Urothelium cell line (cell line): ENCODE measurements around the gene FCN2.

Experiments used
- DNase-seq: peaks from one replicate; pipeline ENCODE4 v3.0.0; 2011; ENCODE audit warnings: low spot score, mixed read lengths
- FAIRE-seq: peaks from 2 replicates; lab custom pipeline; 2011; peaks lifted over from hg19 to GRCh38; lab: Jason Lieb, UNC

Gene FCN2

DNA sequence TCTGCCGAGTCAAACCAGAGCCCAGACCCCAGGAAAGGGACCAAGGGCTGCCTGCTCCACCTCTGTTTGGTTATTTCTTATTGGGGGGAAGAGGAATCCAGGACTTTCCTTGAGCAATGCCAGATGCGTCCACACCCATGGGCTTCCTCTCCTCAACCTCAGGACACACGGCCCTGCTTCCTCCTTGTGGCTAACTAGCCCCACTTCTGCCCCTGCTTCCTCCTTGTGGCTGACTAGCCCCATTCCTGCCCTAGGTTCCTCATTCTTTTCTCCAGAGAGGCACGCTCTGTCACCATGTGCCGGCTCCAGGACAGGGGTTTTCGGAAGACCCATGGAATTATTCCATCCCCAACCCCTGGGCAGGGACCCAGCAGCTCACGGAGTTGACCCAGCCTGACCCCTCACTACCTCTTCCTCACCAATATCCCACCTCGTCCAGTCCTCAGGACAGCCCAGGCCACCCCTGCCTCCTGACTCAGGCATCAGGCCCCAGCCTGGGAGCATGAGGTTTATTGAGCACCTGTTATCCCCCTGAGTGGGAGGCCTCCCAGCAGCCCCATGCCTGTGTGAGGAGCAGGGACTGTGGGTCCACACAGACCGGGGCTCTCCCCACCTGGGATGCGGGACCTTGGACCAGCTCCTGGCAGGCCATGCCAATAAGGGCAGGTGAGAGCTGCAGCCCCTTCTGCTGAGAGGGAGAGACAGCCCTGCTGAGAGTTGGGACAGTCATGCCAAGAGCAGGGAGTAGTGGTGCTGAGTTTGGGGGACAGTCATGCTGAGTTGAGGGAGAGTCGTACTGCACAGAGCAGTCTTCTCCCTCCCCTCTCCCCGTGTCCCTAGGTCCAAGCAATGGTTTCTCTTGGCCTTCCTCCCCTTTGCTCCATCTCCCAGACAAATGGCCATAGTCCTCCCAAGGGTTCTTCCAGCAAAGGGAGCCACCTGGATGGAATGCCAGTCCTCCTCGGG is 48.9 kb downstream of the FCN2 start:
- FAIRE-seq (no peak), DNase-seq (no peak)

DNA sequence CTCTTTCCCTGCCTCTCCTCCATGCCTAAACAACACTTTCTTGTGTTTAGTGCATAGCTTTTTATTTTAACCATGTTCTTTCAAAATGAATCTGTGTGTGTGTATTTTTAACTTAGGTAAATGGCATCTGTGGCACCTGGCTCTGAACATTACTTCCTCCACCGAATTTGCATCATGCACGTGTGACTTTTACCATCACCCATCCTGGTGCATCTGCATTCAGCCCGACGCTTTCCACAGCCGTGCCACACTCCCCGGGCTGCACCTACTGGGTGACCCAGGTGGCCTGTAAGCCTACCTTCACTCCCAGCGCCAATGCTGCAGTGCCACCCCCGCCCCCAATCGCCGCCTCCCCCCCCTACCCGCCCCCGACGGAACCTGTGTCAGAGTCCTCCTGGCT is 49.8 kb downstream of the FCN2 start:
- no peak for FAIRE-seq
- no peak for DNase-seq

DNA sequence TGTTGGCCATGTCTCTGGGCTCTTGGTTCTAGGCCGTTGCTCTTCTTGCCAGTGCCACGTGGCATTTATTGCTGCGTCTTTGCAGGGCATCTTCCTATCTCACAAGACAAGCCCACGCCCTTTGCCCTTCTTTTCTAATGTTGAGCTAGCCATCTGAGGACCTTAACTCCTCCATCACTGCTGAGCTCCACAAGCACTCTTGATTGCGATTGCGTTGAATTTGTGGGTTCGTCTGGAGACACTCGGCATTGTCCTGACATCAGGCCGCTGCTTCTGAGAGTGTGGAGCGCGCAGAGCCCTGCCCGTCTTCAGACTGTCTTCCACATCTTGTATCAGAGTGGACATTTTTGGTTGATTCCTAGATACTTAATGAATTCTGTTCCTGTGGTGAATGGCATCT is 51.6 kb downstream of the FCN2 start:
- FAIRE-seq (no peak), DNase-seq (no peak)

DNA sequence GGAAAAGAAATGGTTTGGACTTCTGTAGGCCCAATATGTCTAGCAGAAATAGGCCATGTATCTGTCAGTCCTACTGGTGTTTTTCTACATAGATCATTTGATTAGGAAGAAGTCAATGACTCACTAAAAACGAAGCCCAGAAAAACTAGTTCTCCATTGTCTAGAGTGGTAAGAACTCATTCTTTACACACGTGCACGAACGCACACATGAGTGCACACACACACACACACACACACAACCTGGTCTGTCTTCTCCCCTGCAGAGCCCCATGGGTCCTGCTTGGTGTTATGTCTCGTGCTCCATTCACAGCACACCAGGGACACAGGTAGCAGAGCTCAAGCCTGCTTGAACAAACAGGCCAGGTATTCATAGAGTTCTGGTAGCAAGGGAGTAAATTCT is 52.0 kb downstream of the FCN2 start:
- DNase-seq = no peak
- no peak for FAIRE-seq

DNA sequence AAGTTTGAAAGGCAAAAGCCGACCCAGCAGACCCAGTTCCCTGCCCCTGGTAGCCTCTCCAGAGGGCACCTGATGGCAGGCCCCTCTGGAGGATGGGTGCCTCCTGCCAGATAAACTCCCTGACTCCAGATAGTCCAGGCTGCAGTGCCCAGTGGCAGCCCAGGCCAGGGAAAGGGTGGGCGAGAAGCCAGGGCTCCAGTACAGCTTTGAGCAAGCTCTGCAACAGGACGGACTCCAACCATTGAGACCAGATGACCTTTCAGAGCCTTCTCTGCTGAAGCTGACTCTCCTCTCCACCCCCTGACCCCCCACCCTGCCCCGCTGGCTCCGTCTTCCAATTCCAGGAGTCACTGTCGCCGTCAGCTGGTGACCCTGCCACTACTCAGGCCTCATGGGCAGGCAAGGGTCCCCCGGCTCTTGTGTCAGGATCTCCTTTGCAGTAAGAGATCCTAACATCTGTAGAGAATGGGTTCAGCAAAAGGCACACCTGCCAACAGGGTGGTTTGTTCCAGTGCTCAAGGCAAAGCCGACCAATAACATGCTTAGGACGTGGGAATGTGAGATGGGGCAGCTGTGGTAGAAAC is 52.6 kb downstream of the FCN2 start:
- no peak for DNase-seq

GRCh38 chr9:134935056-134935640 is 54.5 kb downstream of the FCN2 start:
- no peak for DNase-seq
- no peak for FAIRE-seq

More for the DNA sequence above, 52.6 kb downstream of the FCN2 start:
- no peak for FAIRE-seq

GRCh38 chr9:134935701-134936345 is 55.2 kb downstream of the FCN2 start:
- DNase-seq (no peak), FAIRE-seq (no peak)

GRCh38 chr9:134936346-134937163 is 55.9 kb downstream of the FCN2 start:
- no peak for DNase-seq
- no peak for FAIRE-seq
